Subcutaneous abdominal adipose tissue (tissue), 5 donors: Measurements from ENCODE around the gene TSC2.
A peak's percentile ranks its signal among the peaks of the same experiment; 100 is the strongest.

Source experiments
- H3K27ac ChIP-seq: one replicate; pipeline ENCODE4 v1.7.0; 2013; ENCODE audit warnings: low read depth, mild to moderate bottlenecking, inconsistent platforms, low read length, moderate library complexity
- H3K27me3 ChIP-seq, 5 donors: one replicate each; pipeline ENCODE4 v1.7.0; 2013; ENCODE audit warnings: low read length in 5 of 5, inconsistent platforms in 1 of 5; ENCODE audit not compliant: control insufficient read depth in 5 of 5, insufficient read depth in 4 of 5
- H3K36me3 ChIP-seq, 5 donors: one replicate each; pipeline ENCODE4 v1.7.0; 2013; ENCODE audit warnings: low read length in 5 of 5; ENCODE audit not compliant: control insufficient read depth in 5 of 5, insufficient read depth in 5 of 5
- H3K4me1 ChIP-seq, 5 donors: one replicate each; pipeline ENCODE4 v1.7.0; 2013; ENCODE audit warnings: low read length in 5 of 5, mild to moderate bottlenecking in 3 of 5, moderate library complexity in 1 of 5; ENCODE audit not compliant: control insufficient read depth in 5 of 5, insufficient read depth in 5 of 5
- H3K4me3 ChIP-seq, 5 donors: one replicate each; pipeline ENCODE4 v1.7.0; 2013; ENCODE audit warnings: low read length in 5 of 5, low read depth in 1 of 5
- H3K9ac ChIP-seq, 5 donors: one replicate each; pipeline ENCODE4 v1.7.0; 2013; ENCODE audit warnings: low read length in 5 of 5, mild to moderate bottlenecking in 4 of 5, moderate library complexity in 3 of 5
- H3K9me3 ChIP-seq, 5 donors: one replicate each; pipeline ENCODE4 v1.7.0; 2013; ENCODE audit warnings: low read length in 5 of 5; ENCODE audit not compliant: control insufficient read depth in 5 of 5
- donor health status: healthy.
- donor health status: healthy.
- donor health status: healthy.
- donor health status: healthy.
- donor health status: healthy.

Gene TSC2

DNA sequence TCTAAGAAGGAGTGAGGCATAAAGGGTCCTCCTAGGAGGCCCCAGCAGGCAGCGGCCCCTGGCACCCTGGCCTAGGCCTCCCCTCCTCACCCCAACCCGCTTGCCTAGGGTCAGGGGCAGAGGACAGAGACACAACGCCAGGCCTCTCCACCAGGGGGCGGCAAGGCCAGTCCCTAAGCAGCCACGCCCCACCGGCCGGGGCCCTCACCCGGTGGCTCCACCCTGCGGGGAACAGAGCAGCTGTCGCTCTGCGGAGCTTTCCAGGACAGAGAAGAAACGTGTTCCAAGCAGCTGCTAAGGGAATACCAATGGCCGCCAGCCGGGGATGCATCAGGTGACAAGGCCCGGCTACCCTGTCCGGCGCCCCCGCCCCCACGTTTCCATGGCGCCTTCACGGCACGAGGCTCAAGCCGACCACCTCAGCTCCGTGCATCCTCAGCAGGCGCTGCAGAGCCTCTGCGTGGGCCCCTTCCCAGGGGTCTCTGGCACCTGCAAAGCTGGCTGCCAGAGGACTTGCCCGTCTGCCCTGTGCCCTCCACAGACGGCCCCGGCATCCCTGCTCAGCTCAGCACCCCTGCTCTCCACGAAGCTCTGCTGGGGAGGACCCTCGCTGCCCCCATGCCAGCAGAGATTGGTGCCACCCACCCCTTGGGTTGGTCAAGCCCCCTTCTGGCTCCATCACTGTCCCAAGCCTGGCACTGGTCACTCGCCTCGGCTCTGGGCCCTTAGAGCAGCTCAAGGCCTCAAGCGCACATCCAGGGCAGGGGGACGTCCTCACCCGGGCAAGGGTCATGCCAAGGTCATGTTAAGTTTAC lies 43.8 kb upstream of the TSC2 start:
- Histone ChIP-seq H3K27ac (no peak overlapping the region), H3K36me3 (peaks cover 0 to 45% (median 44%) of the 10 kb centered on the region in 5 donors), H3K9ac (no peak overlapping the region), H3K9me3 (no peaks in the 10 kb centered on the region), H3K4me1 (peaks cover 11 to 59% (median 56%) of the 10 kb centered on the region in 5 donors), H3K4me3 (peak overlapping the region in 2 of 5 donors; percentile 25 to 43), H3K27me3 (no peaks in the 10 kb centered on the region)

DNA sequence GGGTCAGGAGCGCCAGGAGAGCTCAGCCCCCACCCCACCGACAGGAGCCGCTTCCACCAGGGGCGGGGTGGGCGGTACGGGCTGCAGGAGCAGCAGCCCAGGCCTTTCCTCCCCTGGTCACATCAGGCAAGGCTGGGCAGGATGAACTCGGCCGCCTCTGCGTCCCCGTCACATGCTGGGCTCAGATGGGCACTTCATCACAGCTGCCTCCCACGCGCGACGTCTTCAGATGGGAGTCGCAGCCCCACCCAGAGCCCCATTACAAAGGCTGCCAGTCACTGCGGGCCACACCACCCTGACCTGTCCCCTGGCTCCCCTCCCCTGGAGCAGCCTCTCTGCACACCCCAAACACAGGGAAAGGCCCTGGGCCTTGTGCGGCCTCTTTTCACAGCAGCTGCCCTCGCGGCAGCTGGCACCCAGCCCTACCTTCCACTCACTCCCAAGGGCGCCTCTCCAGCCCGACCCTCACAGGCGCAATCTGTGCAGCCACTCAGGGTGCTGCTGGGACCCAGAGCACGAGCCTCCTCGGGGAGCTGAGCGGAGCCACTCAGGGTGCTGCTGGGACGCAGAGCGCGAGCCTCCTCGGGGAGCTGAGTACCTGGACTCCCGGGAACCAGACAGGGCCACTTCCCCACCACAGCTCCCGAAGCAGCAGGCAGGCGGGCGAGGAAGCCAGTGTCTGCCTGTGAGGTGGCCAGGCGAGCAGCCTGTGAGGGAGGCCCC lies 42.8 kb upstream of the TSC2 start:
- Histone ChIP-seq H3K36me3 (peaks cover 0 to 36% (median 35%) of the 10 kb centered on the region in 5 donors), H3K4me3 (no peak overlapping the region), H3K27ac (no peak overlapping the region), H3K27me3 (no peaks in the 10 kb centered on the region), H3K9ac (peak overlapping the region in 1 of 5 donors; percentile 46), H3K9me3 (no peaks in the 10 kb centered on the region), H3K4me1 (peaks cover 11 to 63% (median 58%) of the 10 kb centered on the region in 5 donors)

DNA sequence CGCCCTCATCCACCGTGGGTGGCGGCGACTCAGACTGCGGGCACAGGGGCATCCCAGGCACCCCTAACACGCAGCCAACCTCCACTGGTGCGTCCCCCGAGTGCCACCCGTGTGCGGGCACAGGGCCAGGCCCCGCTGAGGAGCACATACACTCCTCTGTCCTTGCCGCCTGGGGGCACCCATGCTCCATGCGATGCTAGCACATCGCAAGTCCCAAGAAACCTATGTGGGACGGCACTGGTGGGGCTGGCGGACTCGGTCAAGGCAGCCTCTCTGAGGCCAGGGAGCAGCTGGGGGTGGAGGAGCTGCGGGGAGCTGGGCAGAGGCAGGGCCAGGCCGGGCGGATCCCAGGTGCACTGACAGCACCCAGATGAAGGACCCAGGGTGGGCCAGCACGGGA lies 42.1 kb upstream of the TSC2 start:
- H3K9ac ChIP-seq: peak overlapping the region in 1 of 5 donors; percentile 46
- no peak overlapping the region for H3K4me3 ChIP-seq
- no peaks in the 10 kb centered on the region for H3K9me3 ChIP-seq
- H3K4me1 ChIP-seq: peaks cover 17 to 70% (median 65%) of the 10 kb centered on the region in 5 donors
- peaks cover 0 to 29% (median 29%) of the 10 kb centered on the region in 5 donors for H3K36me3 ChIP-seq
- H3K27ac ChIP-seq: no peak overlapping the region
- H3K27me3 ChIP-seq: no peaks in the 10 kb centered on the region

DNA sequence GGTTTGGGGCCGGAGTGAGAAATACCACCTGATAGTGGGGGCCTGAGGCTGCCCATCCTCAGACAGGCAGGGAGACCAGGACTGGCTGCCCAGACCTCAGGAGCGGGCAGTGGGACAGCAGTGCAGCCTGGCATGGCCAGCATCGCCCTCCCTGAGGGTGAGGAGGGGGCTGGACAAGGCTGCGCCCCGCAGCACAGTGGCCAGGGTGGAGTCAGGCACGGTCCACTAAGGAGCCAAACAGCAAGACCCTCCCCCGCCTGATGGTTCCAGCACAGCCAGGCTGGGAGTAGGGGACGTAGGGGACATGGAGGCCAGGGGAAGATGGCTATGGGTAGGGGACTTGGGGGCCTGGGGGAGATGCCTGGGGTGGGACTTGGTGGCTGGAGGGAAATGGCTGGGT lies 41.5 kb upstream of the TSC2 start:
- Histone ChIP-seq H3K27ac (no peak overlapping the region), H3K4me3 (no peak overlapping the region), H3K4me1 (peaks cover 17 to 70% (median 66%) of the 10 kb centered on the region in 5 donors), H3K27me3 (no peaks in the 10 kb centered on the region), H3K9ac (no peak overlapping the region), H3K36me3 (peaks cover 0 to 22% (median 22%) of the 10 kb centered on the region in 5 donors), H3K9me3 (no peaks in the 10 kb centered on the region)

DNA sequence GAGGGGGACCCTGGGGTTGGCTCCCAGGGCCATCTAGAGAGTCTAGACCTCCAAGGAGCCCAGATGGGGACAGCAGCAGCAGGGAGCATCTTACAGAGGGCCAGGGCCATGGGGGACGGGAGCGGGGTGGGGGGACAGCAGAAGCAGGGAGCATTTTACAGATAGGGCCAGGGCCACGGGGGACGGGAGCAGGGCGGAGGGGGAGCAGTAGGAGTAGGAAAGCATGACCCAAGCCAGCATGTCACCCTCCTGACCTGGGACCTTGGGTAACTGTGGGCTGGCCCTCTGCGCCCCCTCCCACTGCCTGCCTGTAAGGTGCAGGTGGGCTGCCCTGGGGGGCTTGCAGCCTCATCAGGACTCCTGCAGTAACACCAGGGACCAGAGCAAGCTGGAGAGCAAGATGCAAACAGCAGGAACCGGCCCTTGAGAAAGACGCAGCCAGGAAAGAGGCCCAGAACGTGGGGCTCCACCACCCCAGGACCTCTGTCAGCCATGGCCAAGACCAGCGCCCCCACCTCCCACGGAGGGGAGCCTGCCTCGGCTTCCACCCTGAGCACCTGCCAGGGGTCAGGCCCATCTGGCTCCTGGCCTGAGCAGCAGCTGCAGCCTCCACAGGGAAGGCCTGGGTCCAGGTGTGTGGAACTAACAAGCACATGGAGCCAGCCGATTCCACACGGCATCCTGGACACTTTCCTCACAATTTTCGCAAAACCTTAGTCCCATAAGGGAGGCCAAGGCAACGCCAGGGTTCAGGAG lies 40.5 kb upstream of the TSC2 start:
- Histone ChIP-seq H3K27me3 (no peaks in the 10 kb centered on the region), H3K9ac (peak overlapping the region in 3 of 5 donors; percentile 53 to 60 (median 54)), H3K4me1 (peaks cover 17 to 70% (median 66%) of the 10 kb centered on the region in 5 donors), H3K27ac (peak overlapping the region; percentile 79), H3K9me3 (no peaks in the 10 kb centered on the region), H3K4me3 (peak overlapping the region in 3 of 5 donors; percentile 22 to 77 (median 38)), H3K36me3 (peaks cover 0 to 13% (median 13%) of the 10 kb centered on the region in 5 donors)

DNA sequence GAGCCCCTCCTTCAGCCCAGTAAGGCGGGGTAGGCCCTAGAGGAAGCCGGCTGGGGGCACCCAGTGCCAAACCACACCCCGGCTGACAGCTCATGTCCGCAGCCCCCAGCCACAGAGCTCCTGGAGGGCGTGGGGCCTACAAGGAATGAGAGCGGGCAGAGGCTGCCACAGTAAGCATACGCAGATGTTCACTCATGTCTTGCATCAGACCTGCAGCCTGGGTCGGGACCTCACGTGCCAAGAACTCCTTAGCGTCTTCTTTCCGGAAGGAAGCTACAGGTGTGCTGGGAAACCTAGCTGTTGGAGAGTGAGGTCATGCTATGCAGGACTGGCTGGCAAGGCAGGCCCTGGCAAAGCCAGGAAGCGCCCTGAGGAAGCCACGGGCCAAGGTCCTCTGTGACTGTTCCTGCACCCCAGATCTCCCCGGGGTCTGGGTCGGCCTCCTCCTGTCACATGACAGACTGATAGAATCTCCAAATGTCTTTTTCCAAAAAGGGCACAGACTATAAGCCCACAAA lies 39.7 kb upstream of the TSC2 start:
- H3K36me3 ChIP-seq: peaks cover 0 to 5% (median 5%) of the 10 kb centered on the region in 5 donors
- H3K9me3 ChIP-seq: no peaks in the 10 kb centered on the region
- H3K27me3 ChIP-seq: no peaks in the 10 kb centered on the region
- H3K4me1 ChIP-seq: peaks cover 17 to 70% (median 66%) of the 10 kb centered on the region in 5 donors
- peak overlapping the region; percentile 53 to 90 (median 60) for H3K9ac ChIP-seq
- peak overlapping the region in 4 of 5 donors; percentile 38 to 77 (median 62) for H3K4me3 ChIP-seq
- peak overlapping the region; percentile 79 for H3K27ac ChIP-seq

DNA sequence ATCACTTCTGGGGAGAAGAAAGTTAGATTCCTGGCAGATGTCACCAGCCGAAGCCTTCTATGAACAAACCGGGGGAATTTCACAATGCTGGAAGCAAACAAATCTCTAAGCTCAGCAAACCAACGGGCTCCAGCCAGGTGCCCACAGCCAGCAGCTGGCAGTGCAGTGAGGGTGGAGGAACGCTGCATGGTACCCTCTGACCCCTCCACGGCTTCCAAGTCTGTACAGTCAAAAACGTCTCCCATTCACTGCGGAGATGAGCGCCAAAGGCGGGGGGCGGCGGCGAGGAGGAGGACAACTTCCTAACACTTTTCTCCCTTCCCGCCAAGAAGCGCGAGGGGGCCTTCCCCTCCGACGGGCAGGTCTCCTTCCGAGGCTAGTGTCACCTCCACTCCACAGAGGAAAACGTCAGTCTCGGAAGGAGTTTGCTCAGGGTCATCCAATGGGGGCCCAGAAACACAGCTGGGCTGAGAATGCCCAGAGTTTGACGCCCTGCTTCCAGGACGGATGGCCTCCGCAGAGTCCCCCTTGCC lies 39.1 kb upstream of the TSC2 start:
- Histone ChIP-seq H3K4me1 (peaks cover 17 to 64% (median 62%) of the 10 kb centered on the region in 5 donors), H3K4me3 (peak overlapping the region; percentile 72 to 79 (median 73)), H3K9ac (peak overlapping the region; percentile 68 to 95 (median 87)), H3K9me3 (no peaks in the 10 kb centered on the region), H3K27me3 (no peaks in the 10 kb centered on the region), H3K36me3 (no peaks in the 10 kb centered on the region), H3K27ac (peak overlapping the region; percentile 79)

DNA sequence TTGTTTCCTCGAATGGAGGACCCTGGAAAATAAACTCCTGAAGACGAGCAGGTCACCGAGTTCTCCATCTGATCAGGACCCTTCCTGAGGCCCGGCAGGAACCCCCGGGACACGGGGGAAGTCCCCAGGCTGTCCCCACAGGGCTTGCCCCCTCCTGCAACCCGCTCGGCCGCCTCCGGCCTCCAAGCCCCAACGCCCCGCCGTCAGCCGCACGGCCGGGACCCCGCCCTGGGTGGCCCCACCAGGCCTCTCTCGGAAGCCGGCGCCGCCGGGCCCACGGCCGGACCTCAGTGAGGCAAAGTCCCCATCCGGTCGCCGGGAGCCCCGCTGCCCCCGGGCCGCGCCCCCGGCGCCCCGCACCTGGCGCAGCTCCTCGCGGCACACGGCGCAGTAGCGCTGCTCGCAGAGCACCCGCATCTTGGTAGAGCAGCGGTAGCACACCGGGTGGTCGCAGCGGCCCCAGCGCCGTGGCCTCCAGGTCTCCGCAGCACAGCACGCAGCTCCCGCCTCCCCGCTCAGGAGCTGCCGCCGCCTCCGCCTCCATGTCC lies 38.5 kb upstream of the TSC2 start:
- Histone ChIP-seq H3K9me3 (no peaks in the 10 kb centered on the region), H3K36me3 (no peaks in the 10 kb centered on the region), H3K4me3 (peak overlapping the region; percentile 72 to 79 (median 73)), H3K4me1 (peaks cover 17 to 59% (median 57%) of the 10 kb centered on the region in 5 donors), H3K27me3 (no peaks in the 10 kb centered on the region), H3K9ac (peak overlapping the region; percentile 68 to 95 (median 87)), H3K27ac (peak overlapping the region; percentile 79)
